DMS114 treated with DMSO at 0.1 percent for 48 hours (cell line): ENCODE measurements around the gene KCNJ5.

Experiments used
- DNase-seq: peaks from one replicate; lab custom pipeline; 2025; ENCODE audit not compliant: unreplicated experiment; lab: John Stamatoyannopoulos, UW

The KCNJ5 gene

DNA sequence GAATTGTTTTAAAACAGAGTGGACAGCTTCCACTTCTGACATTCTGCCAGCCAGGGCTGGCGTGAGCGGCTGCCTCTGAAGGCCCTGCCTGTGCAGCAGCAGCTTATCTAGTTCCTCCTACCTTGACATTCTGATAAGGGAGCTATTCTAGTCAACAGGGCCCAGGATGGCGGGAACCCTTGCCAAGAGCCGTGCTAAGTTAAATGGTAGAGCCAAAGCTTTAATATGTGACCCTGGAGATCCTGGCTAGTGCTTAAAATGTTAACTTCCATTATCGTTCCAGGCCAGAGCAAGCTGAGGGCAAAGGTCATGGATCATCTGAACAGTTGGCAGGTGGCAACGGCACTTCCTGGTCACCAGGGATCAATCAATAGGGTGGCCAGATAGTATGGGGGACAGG is 3.5 kb downstream of the KCNJ5 start:
- no peak for DNase-seq

DNA sequence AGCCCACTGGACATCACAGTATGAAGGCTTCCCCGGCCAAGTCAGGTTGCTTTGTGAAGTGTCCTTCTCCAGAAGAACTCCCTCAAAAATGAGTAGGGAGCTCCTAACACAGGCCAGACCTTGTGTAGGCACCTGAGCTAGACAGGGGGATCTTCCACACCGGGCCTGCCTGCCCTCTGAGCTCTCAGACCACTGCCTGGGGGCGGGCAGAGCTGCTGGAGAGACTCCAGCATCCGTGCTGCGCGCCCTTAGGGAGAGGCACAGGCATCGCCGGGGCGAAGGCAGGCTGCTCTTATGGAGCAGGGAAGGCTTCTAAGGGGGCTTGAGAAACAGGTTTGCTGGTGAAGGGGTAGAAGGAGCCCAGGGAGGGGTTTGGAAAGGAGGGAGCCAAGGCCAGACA is 4.4 kb downstream of the KCNJ5 start:
- DNase-seq, result no peak

DNA sequence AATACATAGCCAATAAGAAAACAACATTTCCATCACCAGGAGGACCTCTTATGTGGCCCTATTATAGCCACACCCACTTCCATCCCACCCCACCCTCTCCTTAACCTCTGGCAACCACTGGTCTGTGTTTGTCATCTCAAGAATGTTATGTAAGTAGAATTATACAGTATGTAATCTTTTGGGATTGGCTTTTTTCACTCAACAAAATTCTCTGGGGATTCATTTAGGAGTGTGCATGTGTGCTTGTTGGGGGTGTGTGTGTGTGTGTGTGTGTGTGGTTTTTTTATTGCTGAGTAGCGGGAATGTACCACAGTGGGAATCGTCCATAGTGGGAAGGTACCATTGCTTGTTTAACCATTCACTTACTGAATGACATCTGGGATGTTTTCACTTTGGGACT is 5.2 kb downstream of the KCNJ5 start:
- DNase-seq, result no peak

DNA sequence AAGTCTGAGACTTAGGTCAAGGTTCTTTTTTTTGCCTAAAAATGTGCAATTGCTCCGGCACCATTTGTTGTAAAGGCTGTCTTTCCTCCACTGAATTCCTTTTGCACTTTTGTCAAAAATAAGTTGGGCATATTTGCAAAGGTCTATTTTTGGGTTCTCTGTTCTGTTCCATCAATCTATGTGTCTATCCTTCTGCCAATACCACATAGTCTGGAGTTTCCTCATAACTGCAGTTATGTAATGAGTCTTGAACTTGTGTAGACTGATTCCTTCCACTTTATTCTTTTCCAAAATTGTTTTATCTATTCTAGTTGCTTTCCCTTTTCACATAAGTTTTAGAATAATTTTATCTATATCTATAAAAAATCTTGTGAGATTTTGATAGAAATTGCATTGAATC is 6.7 kb downstream of the KCNJ5 start:
- DNase-seq, result no peak

DNA sequence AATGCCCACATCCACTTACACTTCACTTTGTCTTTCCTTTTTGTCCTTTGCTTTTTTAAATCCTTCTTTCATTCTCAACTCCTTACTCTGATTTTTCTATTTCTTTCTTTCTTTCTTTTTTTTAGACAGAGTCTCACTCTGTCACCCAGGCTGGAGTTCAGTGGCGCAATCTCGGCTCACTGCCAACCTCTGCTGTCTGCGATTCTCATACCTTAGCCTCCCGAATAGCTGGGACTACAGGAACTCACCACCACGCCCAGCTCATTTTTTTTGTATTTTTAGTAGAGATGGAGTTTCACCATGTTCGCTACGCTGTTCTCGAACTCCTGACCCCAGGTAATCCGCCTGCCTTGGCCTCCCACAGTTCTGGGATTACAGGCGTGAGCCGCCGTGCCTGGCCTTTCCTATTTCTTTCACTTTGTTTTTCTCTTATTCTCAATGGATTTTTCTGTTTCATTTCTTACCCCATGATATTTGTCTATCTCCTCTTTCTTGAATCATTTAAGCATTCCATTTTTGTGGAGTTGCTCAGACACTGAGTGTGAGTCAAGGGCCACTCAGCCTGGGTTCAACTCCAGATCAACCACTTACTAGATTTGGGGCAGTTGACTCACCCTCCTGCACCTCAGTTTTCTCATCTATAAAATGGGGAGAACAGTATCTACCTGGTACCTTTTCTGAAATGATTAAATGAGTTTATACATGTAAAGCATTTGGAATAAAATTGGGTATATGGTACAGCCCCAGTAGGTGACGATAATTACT is 7.6 kb downstream of the KCNJ5 start:
- no peak for DNase-seq

DNA sequence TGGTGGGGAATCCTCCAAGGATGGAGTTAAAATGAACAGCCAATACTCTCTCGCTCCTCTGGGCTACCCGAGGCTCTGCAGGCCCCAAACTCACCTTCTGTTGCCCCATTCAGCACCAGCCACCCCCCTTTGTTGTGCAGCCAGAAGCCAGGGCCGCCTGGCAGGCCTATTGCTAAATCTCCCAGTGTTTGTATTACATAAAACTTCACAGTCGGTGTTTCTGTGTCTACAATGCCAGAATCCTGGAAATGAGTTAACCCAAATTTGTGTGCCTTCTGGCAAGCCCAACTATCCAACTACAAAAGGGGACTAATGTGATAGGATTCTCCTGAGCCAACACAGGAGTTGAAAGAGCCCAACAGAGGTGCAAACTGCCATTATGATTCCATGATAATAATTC is 9.3 kb downstream of the KCNJ5 start:
- no peak for DNase-seq

DNA sequence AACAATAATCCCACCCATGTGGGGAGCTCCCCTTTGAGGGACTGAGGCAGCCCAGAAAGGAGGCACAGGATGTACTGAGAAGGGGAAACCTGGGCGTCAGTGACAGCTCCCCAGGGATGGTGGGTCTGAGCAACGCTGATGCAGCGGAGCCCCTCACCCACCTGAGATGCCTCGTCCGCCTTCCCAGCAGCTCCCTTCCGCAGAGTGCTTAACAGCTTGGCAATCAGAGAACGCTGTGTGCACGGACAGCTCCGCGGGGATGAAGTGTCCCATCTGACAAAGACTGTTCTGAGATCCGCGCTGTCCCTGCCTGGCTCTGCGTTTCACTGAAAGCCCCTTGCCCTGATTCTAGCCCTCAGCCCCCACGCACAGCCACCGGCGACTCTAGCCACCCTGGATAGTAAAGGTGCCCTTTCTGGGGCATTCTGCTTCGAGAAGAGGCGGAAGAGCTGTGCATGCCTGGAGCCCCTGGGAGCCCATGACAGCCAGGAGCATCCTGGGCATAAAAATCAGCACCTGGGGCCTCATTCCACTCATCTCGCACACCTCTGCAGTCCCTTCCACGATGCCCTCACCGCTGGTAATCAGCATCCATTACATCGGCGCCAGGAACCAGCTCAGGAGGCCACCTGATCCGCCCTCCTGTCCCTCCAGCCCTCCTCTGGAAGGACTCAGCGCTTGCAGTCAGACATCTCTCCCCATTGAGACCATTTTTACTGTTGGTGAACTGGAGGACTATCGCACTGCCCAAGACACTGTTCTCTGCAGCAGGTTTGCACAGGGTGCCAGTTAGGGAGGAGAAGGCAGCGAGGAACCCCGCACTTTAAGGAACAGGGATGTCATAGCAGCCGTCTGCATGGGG is 10.7 kb downstream of the KCNJ5 start:
- DNase-seq, result no peak

DNA sequence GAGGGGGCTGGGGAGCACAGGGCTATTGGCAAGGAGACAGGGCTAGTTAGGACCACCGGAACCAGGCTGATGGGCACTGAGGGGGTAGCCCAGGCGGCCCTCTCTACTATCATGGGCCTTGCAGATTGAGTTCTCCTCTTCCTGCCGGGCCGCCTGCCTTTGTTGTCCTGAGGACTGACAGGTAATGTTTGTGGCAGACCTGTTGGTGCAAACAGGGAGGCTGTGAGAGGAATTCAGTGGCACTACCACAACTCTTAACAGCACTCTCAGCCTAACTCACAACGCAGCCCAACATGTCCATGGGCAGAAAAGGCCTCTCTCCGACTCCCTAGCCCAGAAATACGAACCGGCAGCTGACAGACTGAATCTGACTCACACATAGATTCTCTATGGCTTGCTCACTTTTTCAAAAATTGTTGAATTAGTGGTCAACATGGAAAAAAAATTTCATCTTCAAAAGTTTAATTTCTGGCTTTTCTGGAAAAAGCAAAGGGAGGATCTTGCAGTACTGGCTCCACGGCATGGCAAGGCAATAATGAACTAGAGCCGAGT is 11.4 kb downstream of the KCNJ5 start:
- no peak for DNase-seq

DNA sequence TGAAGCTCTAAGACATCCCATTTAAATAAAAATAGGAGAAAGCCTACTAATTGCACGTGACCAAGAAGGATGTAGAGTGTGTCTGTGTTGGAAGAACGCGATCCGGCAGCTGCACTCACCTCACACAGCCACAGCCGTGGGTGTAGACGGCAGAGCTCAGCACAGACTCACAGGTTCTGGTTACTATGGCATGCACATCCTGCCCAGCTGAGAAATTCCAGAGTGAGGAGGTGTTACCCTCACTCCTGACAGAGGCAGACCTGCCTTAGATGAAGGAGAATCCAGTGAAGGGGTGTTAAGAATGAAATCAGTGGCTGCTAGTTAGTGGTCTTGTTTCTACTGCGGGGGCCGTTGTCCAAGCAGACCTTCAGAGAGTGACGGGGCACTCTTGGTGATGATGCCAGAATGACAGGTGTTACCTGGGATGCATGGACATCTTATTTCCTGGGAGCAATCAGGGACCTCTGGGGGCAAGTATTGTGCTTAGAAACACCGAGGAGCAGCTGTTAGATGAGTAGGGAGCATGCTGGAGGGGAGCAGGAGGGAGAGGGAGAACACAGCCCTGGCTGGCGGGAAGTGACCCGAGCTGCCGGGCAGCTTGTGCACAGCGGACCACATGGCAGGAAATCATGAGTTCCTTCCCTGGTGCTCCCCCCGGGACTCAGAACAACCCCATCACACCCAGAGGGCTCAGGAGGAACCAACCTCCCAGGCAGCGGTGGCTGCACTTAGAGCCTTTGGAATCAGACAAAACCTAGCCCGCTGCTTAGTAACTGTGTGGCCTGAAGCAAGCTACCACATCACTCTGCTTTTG is 12.3 kb downstream of the KCNJ5 start:
- DNase-seq, result no peak

DNA sequence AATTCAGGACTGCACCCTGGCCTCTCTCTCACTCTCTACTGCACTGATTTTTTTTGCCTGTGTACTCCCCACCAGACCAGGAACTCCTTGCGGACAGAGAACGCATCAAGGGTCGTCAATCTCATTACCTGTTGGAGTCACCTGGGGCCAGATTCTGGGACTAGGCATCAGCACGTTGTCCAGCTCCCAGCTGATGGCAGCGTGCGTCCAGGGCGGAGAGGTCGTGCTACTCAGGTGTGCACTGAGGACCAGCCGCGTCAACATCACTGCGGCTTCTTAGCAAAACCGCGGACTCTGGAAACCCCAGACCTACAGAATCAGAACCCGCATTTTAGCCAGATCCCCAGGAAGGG is 13.1 kb downstream of the KCNJ5 start:
- no peak for DNase-seq

DNA sequence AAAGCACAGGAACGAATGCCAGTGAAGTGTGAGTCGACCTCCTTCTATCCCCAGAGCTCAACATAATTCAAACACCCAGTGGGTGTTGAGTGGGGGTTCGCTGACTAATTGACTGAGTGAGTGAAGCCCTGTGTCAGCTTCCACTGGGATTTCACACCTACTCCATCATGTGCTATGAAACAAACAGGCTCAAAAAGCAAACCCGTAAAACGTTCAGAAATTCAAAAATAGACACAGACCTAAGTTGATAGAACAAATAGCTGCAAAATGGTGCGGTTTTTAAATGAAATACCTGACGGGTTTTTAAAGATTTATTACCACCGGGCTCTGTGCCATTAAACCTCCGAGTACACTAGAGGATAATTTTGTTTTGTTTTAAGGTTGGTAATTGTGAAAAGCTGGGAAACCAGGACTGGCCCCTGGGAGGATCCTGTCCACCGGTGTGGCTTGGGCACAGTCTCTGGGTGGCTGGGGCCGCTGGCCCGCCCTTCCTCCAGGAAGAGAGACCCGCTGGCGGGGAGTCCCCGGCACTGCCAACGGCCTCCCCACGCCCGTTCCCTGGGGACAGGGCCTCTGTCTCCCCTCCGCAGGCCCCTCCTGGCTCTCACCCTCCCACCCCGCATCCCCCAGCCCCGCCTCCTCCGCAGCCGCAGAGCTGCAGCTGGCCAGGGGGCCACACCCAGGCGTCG is 13.6 kb downstream of the KCNJ5 start:
- DNase-seq, result no peak

DNA sequence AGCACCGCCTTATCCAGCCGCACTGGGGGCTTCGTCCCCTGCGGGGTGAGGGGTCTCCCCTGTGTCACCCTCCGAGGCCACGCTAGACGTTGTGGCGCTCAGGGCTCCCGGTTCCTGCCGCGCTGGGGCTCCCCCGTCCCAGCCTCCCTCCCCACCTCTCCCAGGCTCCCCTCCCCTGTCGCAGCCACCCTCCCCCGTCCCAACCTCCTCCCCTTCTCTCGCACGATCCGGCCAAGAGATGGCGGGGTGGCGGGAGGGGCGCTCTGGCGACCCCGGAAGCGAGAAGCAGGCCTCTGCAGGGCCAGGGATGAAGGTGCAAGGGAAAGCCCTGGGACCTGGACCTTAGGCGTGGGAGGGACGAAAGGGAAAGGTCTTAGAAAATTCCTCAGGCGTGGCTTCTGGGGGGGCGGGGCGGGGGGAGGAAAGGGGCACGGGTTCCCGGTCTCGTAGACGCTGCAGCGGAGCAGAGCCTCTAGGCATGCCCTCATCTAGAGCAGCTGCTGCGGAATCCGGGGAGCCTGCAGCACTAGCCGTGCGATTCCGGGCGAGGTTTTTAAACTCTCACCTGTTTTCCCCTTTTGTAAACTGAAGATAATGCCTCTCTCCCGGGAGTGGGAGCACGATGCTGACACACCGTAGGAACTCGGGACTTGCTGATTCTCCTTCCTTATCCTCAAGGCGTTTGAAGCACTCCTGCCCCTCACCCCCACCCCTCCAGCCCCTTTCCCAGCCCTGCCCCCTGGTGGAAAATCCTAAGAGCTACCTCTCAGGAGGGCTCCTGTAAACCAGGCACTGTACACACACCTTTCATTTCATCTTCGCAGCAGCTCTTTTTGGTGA is 14.4 kb downstream of the KCNJ5 start:
- DNase-seq, result no peak

DNA sequence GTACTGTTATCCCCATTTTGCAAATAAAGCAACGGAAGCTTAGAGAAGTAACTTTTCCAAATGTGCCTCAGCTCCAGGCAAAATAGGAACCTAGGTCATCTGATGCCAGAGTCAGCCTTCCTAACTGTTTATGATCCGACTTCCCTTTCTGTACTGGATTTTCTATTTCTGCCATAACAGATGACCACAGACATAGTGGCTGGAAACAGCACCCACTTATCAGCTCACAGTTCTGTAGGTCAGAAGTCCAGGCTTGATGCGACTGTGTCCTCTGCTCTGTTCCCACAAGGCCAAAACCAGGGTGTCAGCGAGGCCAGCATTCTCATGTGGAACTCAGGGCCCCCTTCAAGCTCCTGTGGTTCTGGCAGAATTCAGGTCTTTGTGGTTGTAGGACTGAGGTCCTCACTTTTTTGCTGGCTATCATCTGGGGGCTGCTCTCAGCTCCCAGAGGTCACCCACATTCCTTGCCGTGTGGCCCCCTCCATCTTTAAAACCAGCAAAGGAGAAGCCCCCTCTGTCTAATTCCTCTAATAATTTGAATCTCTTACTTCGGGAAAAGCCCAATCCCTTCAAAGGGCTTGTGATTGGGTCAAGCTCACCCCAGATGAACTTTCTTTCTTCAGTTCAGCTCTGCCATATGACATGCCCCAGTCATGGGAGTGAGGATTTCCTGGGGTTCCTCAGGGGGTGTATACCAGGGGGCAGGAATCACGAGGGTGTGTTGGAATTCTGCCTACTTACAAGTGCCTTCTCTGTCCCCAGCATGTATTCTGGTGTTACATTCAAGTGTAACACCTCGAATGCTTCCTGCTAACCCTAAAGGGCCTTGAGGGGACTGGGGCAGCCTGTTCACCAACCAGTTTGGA is 15.3 kb downstream of the KCNJ5 start:
- no peak for DNase-seq

DNA sequence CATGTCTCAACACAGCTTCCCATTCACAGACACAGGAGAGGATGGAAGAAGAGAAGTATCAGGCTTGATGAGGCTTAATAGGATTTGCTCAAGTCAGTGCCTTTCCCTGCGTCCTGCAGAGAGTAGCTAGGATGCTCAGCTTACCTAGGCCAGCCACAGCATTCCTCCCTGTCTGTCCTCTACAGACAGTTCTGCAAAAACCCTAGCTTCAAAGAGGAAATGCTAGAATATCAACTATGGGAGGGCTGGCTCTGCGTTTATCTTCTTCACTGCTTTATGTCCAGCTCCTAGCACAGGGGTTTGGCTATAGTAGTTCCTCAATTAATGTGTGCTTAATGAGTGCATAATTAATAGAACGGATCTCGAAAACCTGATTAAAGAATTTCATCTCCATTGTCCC is 16.4 kb downstream of the KCNJ5 start:
- DNase-seq, result no peak

DNA sequence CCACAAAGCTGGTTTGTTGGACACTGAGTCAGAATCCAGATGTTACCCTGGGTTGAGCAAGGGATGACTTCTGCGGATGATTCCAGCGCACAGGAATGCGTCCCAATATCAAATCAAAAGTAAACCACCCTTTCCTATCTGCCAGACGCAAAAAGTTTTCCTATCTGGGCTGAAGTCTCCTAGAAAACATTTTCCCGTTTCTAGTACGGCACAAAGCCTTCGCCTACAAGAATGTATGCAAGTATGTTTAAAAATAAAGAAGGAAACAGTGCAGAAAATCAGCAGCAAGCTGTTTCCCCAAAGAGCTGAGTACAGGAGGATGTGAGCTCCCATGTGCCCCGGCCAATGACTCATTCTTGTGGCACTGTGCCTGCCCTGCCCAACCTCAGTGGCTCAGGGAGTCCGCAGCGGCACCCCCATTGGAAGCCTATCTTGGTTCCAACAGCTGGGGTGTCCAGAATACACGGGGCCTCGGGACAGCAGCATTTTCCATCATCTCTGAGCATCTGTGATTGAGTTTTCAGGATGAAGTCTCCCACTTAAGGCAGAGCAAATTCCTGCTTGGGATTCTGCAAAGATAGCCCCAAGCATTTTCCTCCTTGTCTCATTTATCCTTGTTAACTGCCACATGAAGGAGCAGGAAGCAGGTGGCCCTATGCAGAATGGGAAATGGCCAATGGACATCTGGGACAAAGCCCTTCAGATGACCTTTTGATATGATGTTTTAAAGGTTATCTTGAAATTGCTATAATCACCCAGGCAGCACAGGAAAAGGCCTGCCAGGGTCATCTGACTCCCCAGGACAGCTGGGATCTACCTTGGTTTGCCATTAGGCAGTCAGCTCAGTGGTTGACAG is 17.5 kb downstream of the KCNJ5 start:
- no peak for DNase-seq

DNA sequence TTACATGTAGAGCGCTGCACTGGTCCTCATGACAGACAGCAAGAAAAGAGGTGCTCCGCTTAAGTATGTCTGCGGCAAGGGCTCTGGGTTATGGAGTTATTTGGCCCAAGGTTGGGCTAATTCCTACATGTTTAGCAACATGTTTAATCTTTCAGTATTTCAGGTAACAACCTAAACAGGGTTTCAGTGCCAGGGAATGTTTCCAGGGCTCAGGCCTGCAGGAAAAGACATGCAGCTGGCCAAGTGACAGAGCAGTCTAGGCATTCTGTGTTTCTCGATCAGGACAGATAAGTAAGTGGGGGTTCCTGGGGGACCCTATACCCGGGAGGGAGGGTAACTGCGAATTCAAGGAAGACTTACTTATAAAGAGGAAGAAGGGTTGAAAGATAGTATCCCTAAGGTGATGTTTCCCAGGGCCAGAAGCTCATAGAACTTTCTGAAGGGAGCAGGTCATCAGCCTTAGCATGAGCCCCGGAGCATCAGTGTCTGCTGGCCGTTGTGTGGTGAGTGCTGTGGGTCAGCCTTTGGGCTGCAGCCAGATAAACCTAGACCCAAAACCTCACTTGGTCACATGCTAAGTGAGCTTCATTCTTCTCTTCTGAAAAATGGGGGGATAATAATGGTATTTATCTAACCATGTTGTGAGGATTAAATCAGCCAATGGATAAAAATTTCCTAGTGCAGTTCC is 18.4 kb downstream of the KCNJ5 start:
- DNase-seq, result no peak

DNA sequence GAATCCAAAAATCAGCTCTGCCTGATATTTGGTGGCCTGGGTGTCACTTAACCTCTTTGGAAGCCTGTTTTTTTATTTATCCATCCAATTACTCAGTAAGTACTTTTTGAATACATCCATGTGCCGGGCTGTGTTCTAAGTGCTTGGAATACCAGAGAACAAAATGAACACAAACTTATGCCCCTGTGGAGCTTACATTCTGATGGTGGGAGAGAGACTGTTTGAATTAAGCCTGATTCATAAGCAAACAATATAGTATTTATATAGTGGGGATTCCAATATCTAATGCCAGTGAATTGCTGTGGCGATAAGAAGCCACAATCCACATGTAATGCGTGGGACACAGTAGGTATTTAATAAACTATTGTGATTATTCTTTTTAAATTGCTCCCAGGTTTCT is 19.4 kb downstream of the KCNJ5 start:
- no peak for DNase-seq

DNA sequence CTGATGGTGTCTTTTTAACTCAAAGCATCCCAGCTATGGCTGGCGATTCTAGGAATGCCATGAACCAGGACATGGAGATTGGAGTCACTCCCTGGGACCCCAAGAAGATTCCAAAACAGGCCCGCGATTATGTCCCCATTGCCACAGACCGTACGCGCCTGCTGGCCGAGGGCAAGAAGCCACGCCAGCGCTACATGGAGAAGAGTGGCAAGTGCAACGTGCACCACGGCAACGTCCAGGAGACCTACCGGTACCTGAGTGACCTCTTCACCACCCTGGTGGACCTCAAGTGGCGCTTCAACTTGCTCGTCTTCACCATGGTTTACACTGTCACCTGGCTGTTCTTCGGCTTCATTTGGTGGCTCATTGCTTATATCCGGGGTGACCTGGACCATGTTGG is 20.1 kb downstream of the KCNJ5 start:
- DNase-seq, result no peak
